IMR-90 (cell line): ENCODE data around the gene ZDHHC19. TPM values are rescaled to one million over a fixed set of nuclear protein-coding genes. Genes with fewer than 3 reads are reported as not detected.

Experiments
- ATAC-seq: fragments of 200-7000 bp; cut with Tn5 transposase; 2 replicates; pipeline ENCODE4 v1.9.1; 2020; ENCODE audit warnings: low read depth, mild to moderate bottlenecking, moderate library complexity
- BruUV-seq: library from RNA; stranded (reverse); fragments of 400-500 nt; replicated peaks from 2 replicates; lab custom pipeline; 2021; lab: Mats Ljungman, UMichigan
- CTCF ChIA-PET: fragments of 300-600 bp; formaldehyde crosslinking; extraction: SDS; loops from one replicate; lab custom pipeline; 2021; ENCODE audit warnings: antibody characterized with exemption; lab: Yijun Ruan, JAX
- POLR2A ChIA-PET: fragments of 300-600 bp; sonication (Branson Sonifier 250); formaldehyde crosslinking; loops from one replicate; lab custom pipeline; 2022; ENCODE audit warnings: antibody characterized with exemption; ENCODE audit not compliant: unreplicated experiment; lab: Charles Lee
- DNase-seq: peaks from one replicate; pipeline ENCODE4 v3.0.0; 2013
- H2AFZ ChIP-seq: replicated peaks from 2 replicates; pipeline ENCODE3; 2013; ENCODE audit warnings: low read length, mild to moderate bottlenecking; ENCODE audit not compliant: poor library complexity
- H2AK5ac ChIP-seq: 2 replicates; pipeline ENCODE4 v1.6.1; 2013; ENCODE audit warnings: low read depth, low read length, inconsistent platforms
- H2AK9ac ChIP-seq: replicated peaks from 2 replicates; pipeline ENCODE3; 2013; ENCODE audit warnings: mild to moderate bottlenecking, low read depth, low read length, moderate library complexity; ENCODE audit not compliant: poor library complexity
- H2BK120ac ChIP-seq: 2 replicates; pipeline ENCODE4 v1.6.1; 2013; ENCODE audit warnings: low read depth, low read length, inconsistent platforms
- H2BK15ac ChIP-seq: 3 replicates; pipeline ENCODE4 v1.6.1; 2013; ENCODE audit warnings: low read depth, low read length, inconsistent platforms
- H2BK20ac ChIP-seq: 2 replicates; pipeline ENCODE4 v1.6.1; 2013; ENCODE audit warnings: low read depth, mild to moderate bottlenecking, inconsistent platforms, low read length, moderate library complexity
- H2BK5ac ChIP-seq: 2 replicates; pipeline ENCODE4 v1.6.1; 2013; ENCODE audit warnings: mild to moderate bottlenecking, low read depth, low read length, inconsistent platforms; ENCODE audit not compliant: poor library complexity, severe bottlenecking
- H3K14ac ChIP-seq: replicated peaks from 2 replicates; pipeline ENCODE4 v1.6.1; 2013; ENCODE audit warnings: low read depth, low read length, inconsistent platforms
- H3K18ac ChIP-seq: 2 replicates; pipeline ENCODE4 v1.6.1; 2013; ENCODE audit warnings: low read depth, low read length, control low read depth
- H3K23ac ChIP-seq: 2 replicates; pipeline ENCODE4 v1.6.1; 2013; ENCODE audit warnings: low read depth, low read length, inconsistent platforms
- H3K27ac ChIP-seq: 2 replicates; pipeline ENCODE4 v1.5.1; 2013; ENCODE audit warnings: mild to moderate bottlenecking, control low read depth, low read length; ENCODE audit not compliant: insufficient read depth
- H3K27me3 ChIP-seq: 2 replicates; pipeline ENCODE4 v1.6.1; 2013; ENCODE audit warnings: low read length; ENCODE audit not compliant: control insufficient read depth, insufficient read depth
- H3K36me3 ChIP-seq: 2 replicates; pipeline ENCODE4 v1.6.1; 2013; ENCODE audit warnings: low read length, mixed read lengths; ENCODE audit not compliant: control insufficient read depth, insufficient read depth
- H3K4ac ChIP-seq: 2 replicates; pipeline ENCODE4 v1.6.1; 2013; ENCODE audit warnings: low read depth, low read length, inconsistent platforms
- H3K4me1 ChIP-seq: 2 replicates; pipeline ENCODE4 v1.6.1; 2013; ENCODE audit warnings: low read length, mixed read lengths; ENCODE audit not compliant: control insufficient read depth, insufficient read depth
- H3K4me2 ChIP-seq: 2 replicates; pipeline ENCODE4 v1.6.1; 2013; ENCODE audit warnings: low read depth, mild to moderate bottlenecking, control low read depth, low read length, moderate library complexity
- H3K4me3 ChIP-seq: 2 replicates; pipeline ENCODE4 v1.5.1; 2013; ENCODE audit warnings: low read depth, mild to moderate bottlenecking, control low read depth, low read length, moderate library complexity; ENCODE audit not compliant: insufficient read depth
- H3K56ac ChIP-seq: 2 replicates; pipeline ENCODE4 v1.6.1; 2013; ENCODE audit warnings: low read length, inconsistent platforms; ENCODE audit not compliant: insufficient read depth; ENCODE audit errors: extremely low read depth
- H3K79me1 ChIP-seq, 2 experiments: 2 replicates each; pipeline ENCODE4 v1.6.1; 2013; ENCODE audit warnings: low read length in 2 of 2, inconsistent platforms in 1 of 2, low read depth in 1 of 2
- H3K9ac ChIP-seq: 2 replicates; pipeline ENCODE4 v1.6.1; 2013; ENCODE audit warnings: low read depth, low read length, control low read depth
- H3K9me1 ChIP-seq: 2 replicates; pipeline ENCODE4 v1.6.1; 2013; ENCODE audit warnings: low read length, inconsistent platforms; ENCODE audit not compliant: insufficient read depth
- H3K9me3 ChIP-seq: 2 replicates; pipeline ENCODE4 v1.6.1; 2013; ENCODE audit warnings: low read length; ENCODE audit not compliant: control insufficient read depth, insufficient read depth
- H4K20me1 ChIP-seq: 2 replicates; pipeline ENCODE4 v1.6.1; 2013; ENCODE audit warnings: low read length, inconsistent platforms; ENCODE audit not compliant: insufficient read depth
- H4K5ac ChIP-seq: 2 replicates; pipeline ENCODE4 v1.6.1; 2013; ENCODE audit warnings: mild to moderate bottlenecking, low read depth, low read length, control low read depth
- H4K8ac ChIP-seq, 2 experiments: 2 replicates each; pipeline ENCODE4 v1.6.1; 2013; ENCODE audit warnings: low read depth in 2 of 2, low read length in 2 of 2, control low read depth in 1 of 2, inconsistent platforms in 1 of 2
- H4K91ac ChIP-seq: 2 replicates; pipeline ENCODE4 v1.6.1; 2013; ENCODE audit warnings: low read depth, low read length, inconsistent platforms; ENCODE audit not compliant: insufficient read depth
- FOS ChIP-seq: fragments of 150-350 bp; IDR thresholded peaks from 2 replicates; pipeline ENCODE4 v1.6.1; 2016; ENCODE audit warnings: low read depth, low read length
- MAZ ChIP-seq: IDR thresholded peaks from 2 replicates; pipeline ENCODE4 v1.6.1; 2012; ENCODE audit warnings: low read depth, mild to moderate bottlenecking, low read length, improper control_type of control experiment, moderate library complexity, borderline replicate concordance
- POLR2A ChIP-seq: IDR thresholded peaks from 2 replicates; pipeline ENCODE4 v1.6.1; 2012; ENCODE audit warnings: mild to moderate bottlenecking, low read depth, low read length
- RAD21 ChIP-seq: IDR thresholded peaks from 2 replicates; pipeline ENCODE4 v1.6.1; 2012; ENCODE audit warnings: low read length, improper control_type of control experiment
- SMC3 ChIP-seq: fragments of 150-350 bp; IDR thresholded peaks from 2 replicates; pipeline ENCODE4 v1.6.1; 2016; ENCODE audit warnings: low read depth, mild to moderate bottlenecking, antibody characterized with exemption, low read length, moderate library complexity
- USF2 ChIP-seq: fragments of 150-350 bp; IDR thresholded peaks from 2 replicates; pipeline ENCODE4 v1.6.1; 2017; ENCODE audit warnings: mild to moderate bottlenecking, antibody characterized with exemption, low read length, low read depth
- WGBS, 2 experiments: methylation state at CpG; one replicate each; pipeline versions ENCODE4 v1.1.5 to v1.1.7; 2013; ENCODE audit warnings: missing lambda C conversion rate in 2 of 2; ENCODE audit not compliant: insufficient read length in 1 of 2; ENCODE audit errors: extremely low coverage in 2 of 2; 5-methylcytosine and 5-hydroxymethylcytosine counted together
- dilution Hi-C: fragments of 300-500 bp; cut with HindIII; formaldehyde crosslinking; loops from one replicate; pipeline ENCODE4 v1.14.3; 2018; ENCODE audit warnings: low sequenced_read_pairs; ENCODE audit not compliant: unreplicated experiment
- in situ Hi-C: fragments of 300-500 bp; cut with MboI; formaldehyde crosslinking; loops from 3 replicates; pipeline ENCODE4 v1.14.3; 2019; ENCODE audit warnings: low sequenced_read_pairs, inconsistent platforms, mixed read lengths
- intact Hi-C: fragments of 100-400 bp; cut with micrococcal nuclease; formaldehyde crosslinking; loops from 2 replicates; pipeline ENCODE4 v1.10.0; 2022
- polyA plus RNA-seq, 3 experiments: library from polyadenylated mRNA; depleted of rRNA; stranded (reverse); fragments of >200 nt; gene quantifications; 2 replicates each; pipeline ENCODE4 v1.2.3, GENCODE V29; 2012; ENCODE audit warnings: low replicate concordance in 1 of 3
- total RNA-seq: library from RNA; depleted of rRNA; stranded (reverse); fragments of >200 nt; gene quantifications from 2 replicates; pipeline ENCODE4 v1.2.3, GENCODE V29; 2012

The ZDHHC19 gene
- total and polyA plus RNA-seq, 2 of the 4 experiments (the other 2 are of a cell fraction): 0.09 TPM; not detected in 1

GRCh38 chr3:196238612-196239560 lies 27.7 kb upstream of the ZDHHC19 start (continued):
- TF ChIP-seq SMC3 (no peak), RAD21 (no peak)

GRCh38 chr3:196237203-196237602 lies 26.0 kb upstream of the ZDHHC19 start:
- 94% methylated on average over 2 of the region's 5 CpGs; no CpG with 5 or more reads in 1 of the 2 experiments for whole genome bisulfite sequencing, 2 experiments
- Histone ChIP-seq H2BK15ac (no peak overlapping the region), H3K4ac (no peak overlapping the region), H3K56ac (no peak overlapping the region), H3K79me1 (peaks cover 5 to 14% of the 10 kb centered on the region in 2 experiments; a peak in 3 of 4 replicates), H3K4me3 (no peak overlapping the region), H3K9ac (no peak overlapping the region), H2AK5ac (no peak overlapping the region), H2AK9ac (no peak overlapping the region), H3K4me1 (peaks cover 4% of the 10 kb centered on the region; the same call in 1 of the 2 replicates), H4K8ac (no peak overlapping the region), H3K27ac (no peak overlapping the region), H3K23ac (no peak overlapping the region), H3K36me3 (peaks cover 39% of the 10 kb centered on the region), H3K4me2 (no peak overlapping the region), H2AFZ (no peak overlapping the region), H3K9me3 (no peaks in the 10 kb centered on the region), H2BK120ac (no peak overlapping the region), H2BK20ac (no peak overlapping the region), H3K9me1 (0 out of 2 replicates have a peak, but pooled peaks cover 5% of the 10 kb centered on the region), H3K18ac (no peak overlapping the region), H4K5ac (no peak overlapping the region), H4K91ac (no peak overlapping the region), H4K20me1 (no peaks in the 10 kb centered on the region), H3K27me3 (no peaks in the 10 kb centered on the region), H3K14ac (no peak overlapping the region), H2BK5ac (no peak overlapping the region)
- ATAC-seq: no peak
- in situ Hi-C loops: no loop called here
- dilution Hi-C loops: no loop called here
- CTCF ChIA-PET: no interaction called here
- intact Hi-C loops: no loop called here
- no TSS peak for BruUV-seq
- DNase-seq: no peak
- POLR2A ChIA-PET: no interaction called here
- TF ChIP-seq SMC3 (no peak), FOS (no peak), POLR2A (no peak), MAZ (no peak), USF2 (no peak)
